Measurements from ENCODE around the gene PBRM1. TPM values are rescaled to one million over a fixed set of nuclear protein-coding genes. Genes with fewer than 3 reads are reported as not detected.
"Not testable (repeated sequence)": the region's sequence is repeated elsewhere in the genome, so short reads cannot be mapped to it uniquely, and the experiment has no call there.

The PBRM1 gene
- total RNA-seq (10 to 100 TPM; 61.6 to 73.8 TPM), polyA plus RNA-seq (10 to 100 TPM in 1 of 2 donors, 1 to 10 TPM in 1; 6.9 to 11.3 TPM)
- long read RNA-seq, donor 1, partial matches to known transcripts = 9 of 26 reads
- long read RNA-seq, donor 1, other reads (novel, unspliced or antisense) = 17 of 26 reads
- long read RNA-seq, donor 2, partial matches to known transcripts = 21 of 42 reads
- long read RNA-seq, donor 2, other reads (novel, unspliced or antisense) = 21 of 42 reads

- WGBS, 2 donors = 0 to 1% methylated on average over 67 to 82 of the region's 82 CpGs
- no peaks in the 10 kb centered on the region for H3K27me3 ChIP-seq (ENCODE audit: control insufficient read depth in 1 of 2, insufficient read depth in 2 of 2, low read length in 1 of 2)
- peaks cover 0 to 3% of the 10 kb centered on the region in 2 donors for H3K4me1 ChIP-seq (ENCODE audit: control insufficient read depth in 1 of 2, insufficient read depth in 2 of 2, low read length in 2 of 2)
- intact Hi-C loops (cut with DNase I) = no loop called here
- H3K4me3 ChIP-seq (ENCODE audit: low read length in 2 of 2) = peak within 1 kb of the TSS; percentile 62 to 86
- H3K9me3 ChIP-seq (ENCODE audit: control insufficient read depth, low read length) = no peaks in the 10 kb centered on the region
- ATAC-seq (ENCODE audit: low FRiP score) (peak; percentile 98), DNase-seq (peak; percentile 97 to 98)
- H3K27ac ChIP-seq (ENCODE audit: low read depth in 1 of 2, low read length in 2 of 2) = peak within 1 kb of the TSS; percentile 72 to 92
- H3K36me3 ChIP-seq (ENCODE audit: control insufficient read depth in 1 of 2, insufficient read depth in 2 of 2, low read length in 1 of 2) = peaks cover 3 to 7% of the 10 kb centered on the region in 2 donors
Measured at GRCh38 chr3:52685709-52686691, at the start of gene PBRM1, which contains the start of gene GNL3. TSS of gene PBRM1 (minus strand) at chr3:52685913. TSS of gene GNL3 (plus strand) at chr3:52686032. CDS start at chr3:52686093, 61 bp downstream.

GRCh38 chr3:52733256-52733891, 47.7 kb upstream of the PBRM1 start:
- H3K36me3 ChIP-seq (ENCODE audit: control insufficient read depth in 1 of 2, insufficient read depth in 2 of 2, low read length in 1 of 2) = peaks cover 2 to 5% of the 10 kb centered on the region in 2 donors
- H3K4me3 ChIP-seq (ENCODE audit: low read length in 2 of 2) = no peak overlapping the region
- H3K9me3 ChIP-seq (ENCODE audit: control insufficient read depth, low read length) = no peaks in the 10 kb centered on the region
- H3K4me1 ChIP-seq (ENCODE audit: control insufficient read depth in 1 of 2, insufficient read depth in 2 of 2, low read length in 2 of 2) = no peaks in the 10 kb centered on the region
- no peaks in the 10 kb centered on the region for H3K27me3 ChIP-seq (ENCODE audit: control insufficient read depth in 1 of 2, insufficient read depth in 2 of 2, low read length in 1 of 2)
- no peak for DNase-seq
- 85% methylated on average over 10 of the region's 10 CpGs for WGBS, 2 donors
- H3K27ac ChIP-seq (ENCODE audit: low read depth in 1 of 2, low read length in 2 of 2) = no peak overlapping the region
- no peak for ATAC-seq (ENCODE audit: low FRiP score)
- intact Hi-C loops (cut with DNase I) = no loop called here

GRCh38 chr3:52731590-52731989, 45.9 kb upstream of the PBRM1 start:
- no peaks in the 10 kb centered on the region for H3K4me1 ChIP-seq (ENCODE audit: control insufficient read depth in 1 of 2, insufficient read depth in 2 of 2, low read length in 2 of 2)
- H3K9me3 ChIP-seq (ENCODE audit: control insufficient read depth, low read length) = no peaks in the 10 kb centered on the region
- H3K36me3 ChIP-seq (ENCODE audit: control insufficient read depth in 1 of 2, insufficient read depth in 2 of 2, low read length in 1 of 2) = peaks cover 2 to 4% of the 10 kb centered on the region in 2 donors
- no peak overlapping the region for H3K27ac ChIP-seq (ENCODE audit: low read depth in 1 of 2, low read length in 2 of 2)
- ATAC-seq (ENCODE audit: low FRiP score) (no peak), DNase-seq (no peak)
- intact Hi-C loops (cut with DNase I) = no loop called here
- WGBS, 2 donors = 81 to 82% methylated on average over 14 of the region's 14 CpGs
- H3K27me3 ChIP-seq (ENCODE audit: control insufficient read depth in 1 of 2, insufficient read depth in 2 of 2, low read length in 1 of 2) = no peaks in the 10 kb centered on the region
- H3K4me3 ChIP-seq (ENCODE audit: low read length in 2 of 2) = no peak overlapping the region

GRCh38 chr3:52730681-52731080, 45.0 kb upstream of the PBRM1 start:
- Histone ChIP-seq H3K4me3 (ENCODE audit: low read length in 2 of 2) (no peak overlapping the region), H3K27ac (ENCODE audit: low read depth in 1 of 2, low read length in 2 of 2) (no peak overlapping the region), H3K27me3 (ENCODE audit: control insufficient read depth in 1 of 2, insufficient read depth in 2 of 2, low read length in 1 of 2) (no peaks in the 10 kb centered on the region), H3K36me3 (ENCODE audit: control insufficient read depth in 1 of 2, insufficient read depth in 2 of 2, low read length in 1 of 2) (peaks cover 2 to 4% of the 10 kb centered on the region in 2 donors), H3K4me1 (ENCODE audit: control insufficient read depth in 1 of 2, insufficient read depth in 2 of 2, low read length in 2 of 2) (no peaks in the 10 kb centered on the region), H3K9me3 (ENCODE audit: control insufficient read depth, low read length) (no peaks in the 10 kb centered on the region)
- DNase-seq = no peak
- intact Hi-C loops (cut with DNase I) = no loop called here
- ATAC-seq (ENCODE audit: low FRiP score) = no peak

GRCh38 chr3:52728753-52729152, 43.0 kb upstream of the PBRM1 start:
- H3K27me3 ChIP-seq (ENCODE audit: control insufficient read depth in 1 of 2, insufficient read depth in 2 of 2, low read length in 1 of 2); H3K27ac ChIP-seq (ENCODE audit: low read depth in 1 of 2, low read length in 2 of 2); H3K4me3 ChIP-seq (ENCODE audit: low read length in 2 of 2); H3K9me3 ChIP-seq (ENCODE audit: control insufficient read depth, low read length); intact Hi-C loops (cut with DNase I); H3K36me3 ChIP-seq (ENCODE audit: control insufficient read depth in 1 of 2, insufficient read depth in 2 of 2, low read length in 1 of 2); H3K4me1 ChIP-seq (ENCODE audit: control insufficient read depth in 1 of 2, insufficient read depth in 2 of 2, low read length in 2 of 2); DNase-seq; ATAC-seq (ENCODE audit: low FRiP score): not testable (repeated sequence)
- 49 to 50% methylated on average over 3 of the region's 3 CpGs for WGBS, 2 donors

GRCh38 chr3:52724511-52724910, 38.8 kb upstream of the PBRM1 start:
- DNase-seq = no peak
- H3K36me3 ChIP-seq (ENCODE audit: control insufficient read depth in 1 of 2, insufficient read depth in 2 of 2, low read length in 1 of 2) = no peaks in the 10 kb centered on the region
- no peaks in the 10 kb centered on the region for H3K27me3 ChIP-seq (ENCODE audit: control insufficient read depth in 1 of 2, insufficient read depth in 2 of 2, low read length in 1 of 2)
- H3K4me1 ChIP-seq (ENCODE audit: control insufficient read depth in 1 of 2, insufficient read depth in 2 of 2, low read length in 2 of 2) = no peaks in the 10 kb centered on the region
- no peaks in the 10 kb centered on the region for H3K9me3 ChIP-seq (ENCODE audit: control insufficient read depth, low read length)
- intact Hi-C loops (cut with DNase I) = no loop called here
- no peak for ATAC-seq (ENCODE audit: low FRiP score)
- no peak overlapping the region for H3K4me3 ChIP-seq (ENCODE audit: low read length in 2 of 2)
- H3K27ac ChIP-seq (ENCODE audit: low read depth in 1 of 2, low read length in 2 of 2) = no peak overlapping the region
- 95 to 100% methylated on average over 1 of the region's 1 CpG for WGBS, 2 donors

- Histone ChIP-seq H3K27me3 (ENCODE audit: control insufficient read depth in 1 of 2, insufficient read depth in 2 of 2, low read length in 1 of 2) (no peaks in the 10 kb centered on the region), H3K36me3 (ENCODE audit: control insufficient read depth in 1 of 2, insufficient read depth in 2 of 2, low read length in 1 of 2) (no peaks in the 10 kb centered on the region), H3K9me3 (ENCODE audit: control insufficient read depth, low read length) (no peaks in the 10 kb centered on the region), H3K4me3 (ENCODE audit: low read length in 2 of 2) (no peak overlapping the region), H3K4me1 (ENCODE audit: control insufficient read depth in 1 of 2, insufficient read depth in 2 of 2, low read length in 2 of 2) (no peaks in the 10 kb centered on the region), H3K27ac (ENCODE audit: low read depth in 1 of 2, low read length in 2 of 2) (no peak overlapping the region)
- no peak for DNase-seq
- ATAC-seq (ENCODE audit: low FRiP score) = no peak
- WGBS, 2 donors = 97 to 98% methylated on average over 5 of the region's 5 CpGs
- intact Hi-C loops (cut with DNase I) = no loop called here
Measured at GRCh38 chr3:52723935-52724334, 38.2 kb upstream of the PBRM1 start.

GRCh38 chr3:52722491-52722890, 36.8 kb upstream of the PBRM1 start:
- no peaks in the 10 kb centered on the region for H3K9me3 ChIP-seq (ENCODE audit: control insufficient read depth, low read length)
- intact Hi-C loops (cut with DNase I) = no loop called here
- H3K36me3 ChIP-seq (ENCODE audit: control insufficient read depth in 1 of 2, insufficient read depth in 2 of 2, low read length in 1 of 2) = no peaks in the 10 kb centered on the region
- no peak for DNase-seq
- no peak overlapping the region for H3K27ac ChIP-seq (ENCODE audit: low read depth in 1 of 2, low read length in 2 of 2)
- no peaks in the 10 kb centered on the region for H3K4me1 ChIP-seq (ENCODE audit: control insufficient read depth in 1 of 2, insufficient read depth in 2 of 2, low read length in 2 of 2)
- no peaks in the 10 kb centered on the region for H3K27me3 ChIP-seq (ENCODE audit: control insufficient read depth in 1 of 2, insufficient read depth in 2 of 2, low read length in 1 of 2)
- no peak for ATAC-seq (ENCODE audit: low FRiP score)
- H3K4me3 ChIP-seq (ENCODE audit: low read length in 2 of 2) = no peak overlapping the region
- 96% methylated on average over 7 of the region's 7 CpGs for WGBS, 2 donors

All from aorta (tissue), 5 donors.